NCI-H1092 (cell line): ENCODE measurements around the gene SCPEP1.
A peak's percentile ranks its signal among the peaks of the same experiment; 100 is the strongest.
"Not testable (repeated sequence)": the region's sequence is repeated elsewhere in the genome, so short reads cannot be mapped to it uniquely, and the experiment has no call there.

Experiments
- DNase-seq: peaks from one replicate; lab custom pipeline; 2025; lab: John Stamatoyannopoulos, UW

SCPEP1 gene, protein sequence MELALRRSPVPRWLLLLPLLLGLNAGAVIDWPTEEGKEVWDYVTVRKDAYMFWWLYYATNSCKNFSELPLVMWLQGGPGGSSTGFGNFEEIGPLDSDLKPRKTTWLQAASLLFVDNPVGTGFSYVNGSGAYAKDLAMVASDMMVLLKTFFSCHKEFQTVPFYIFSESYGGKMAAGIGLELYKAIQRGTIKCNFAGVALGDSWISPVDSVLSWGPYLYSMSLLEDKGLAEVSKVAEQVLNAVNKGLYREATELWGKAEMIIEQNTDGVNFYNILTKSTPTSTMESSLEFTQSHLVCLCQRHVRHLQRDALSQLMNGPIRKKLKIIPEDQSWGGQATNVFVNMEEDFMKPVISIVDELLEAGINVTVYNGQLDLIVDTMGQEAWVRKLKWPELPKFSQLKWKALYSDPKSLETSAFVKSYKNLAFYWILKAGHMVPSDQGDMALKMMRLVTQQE

GRCh38 chr17:56977673-56978395 lies at the start of gene SCPEP1:
Gene SCPEP1, plus strand, starts transcription at chr17:56978131. Its CDS starts 29 bp downstream, at chr17:56978160.
- peak; percentile 76 for DNase-seq

GRCh38 chr17:56928586-56928985 lies 49.3 kb upstream of the SCPEP1 start:
- no peak for DNase-seq

- no peak for DNase-seq
Measured at GRCh38 chr17:56929362-56929969, 48.5 kb upstream of the SCPEP1 start.

DNA sequence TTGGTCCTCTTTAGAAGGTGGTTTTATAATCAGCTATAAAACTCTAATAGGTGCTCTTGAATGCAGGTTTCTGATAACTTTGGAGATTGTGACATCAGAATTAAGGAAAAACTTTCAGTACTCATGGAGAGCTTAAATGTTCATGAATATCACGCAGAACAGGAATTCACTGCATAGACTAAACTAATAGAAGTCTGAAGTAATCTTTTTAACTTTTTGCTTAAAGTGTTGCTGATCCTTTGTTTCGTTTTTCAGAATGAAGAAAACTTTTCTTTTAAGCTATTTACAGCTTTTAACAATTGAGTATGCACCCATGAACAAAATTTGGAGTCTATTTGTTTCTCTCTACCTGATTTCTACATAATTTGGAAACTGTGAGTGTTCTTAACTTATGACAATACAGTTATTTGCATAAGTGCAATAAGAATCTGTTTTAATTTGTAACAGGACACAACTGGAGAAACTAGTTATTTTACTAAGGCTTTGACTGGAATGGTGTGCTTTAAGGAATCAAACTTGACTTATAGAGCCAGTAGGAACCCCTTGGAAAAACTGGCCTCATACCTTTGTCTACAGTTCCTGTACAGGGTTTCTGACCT lies 47.1 kb upstream of the SCPEP1 start:
- DNase-seq = no peak

- DNase-seq = no peak
Measured at GRCh38 chr17:56933151-56933745, 44.7 kb upstream of the SCPEP1 start.

- DNase-seq = no peak
Measured at GRCh38 chr17:56933868-56934267, 44.1 kb upstream of the SCPEP1 start.

DNA sequence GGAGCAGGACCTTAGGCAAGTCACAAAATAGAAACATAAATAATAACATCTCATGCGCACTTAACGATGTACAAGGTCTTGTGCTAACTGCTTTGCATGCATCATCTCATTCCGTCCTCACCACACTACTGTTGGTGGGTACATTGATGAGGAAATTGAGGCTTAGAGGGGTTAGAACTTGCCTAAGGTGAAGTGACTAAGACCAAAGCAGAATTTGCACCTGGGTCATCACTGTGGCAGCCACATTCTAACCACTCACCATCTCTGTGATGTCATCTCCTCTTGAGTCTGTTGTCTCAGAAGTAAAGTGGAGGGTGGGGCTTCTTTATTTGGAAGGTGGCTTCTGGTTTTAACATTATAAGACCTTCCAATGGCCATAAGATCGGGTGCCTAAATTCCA lies 43.7 kb upstream of the SCPEP1 start:
- no peak for DNase-seq

- no peak for DNase-seq
Measured at GRCh38 chr17:56935461-56935860, 42.5 kb upstream of the SCPEP1 start.

GRCh38 chr17:56936697-56937322 lies 41.1 kb upstream of the SCPEP1 start:
- no peak for DNase-seq

DNA sequence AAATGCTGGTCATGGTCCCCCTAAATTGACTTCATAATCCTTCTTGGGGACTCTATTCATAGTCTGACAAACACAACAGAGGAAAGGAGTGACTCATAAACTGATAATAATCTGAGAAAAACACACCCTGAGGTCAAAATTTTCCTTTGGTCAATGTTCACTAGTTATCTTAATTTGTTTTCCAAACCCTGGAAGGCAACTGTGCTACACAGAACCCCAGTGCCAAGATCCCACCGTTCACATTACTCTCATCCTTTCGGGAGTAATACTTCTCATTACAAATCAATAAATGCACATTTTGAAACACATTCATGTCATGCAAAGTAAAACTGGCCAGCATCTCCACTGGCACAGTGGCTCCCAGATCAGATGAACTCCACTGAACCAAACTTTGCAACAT lies 40.2 kb upstream of the SCPEP1 start:
- no peak for DNase-seq

GRCh38 chr17:56938206-56938605 lies 39.7 kb upstream of the SCPEP1 start:
- DNase-seq = not testable (repeated sequence)

DNA sequence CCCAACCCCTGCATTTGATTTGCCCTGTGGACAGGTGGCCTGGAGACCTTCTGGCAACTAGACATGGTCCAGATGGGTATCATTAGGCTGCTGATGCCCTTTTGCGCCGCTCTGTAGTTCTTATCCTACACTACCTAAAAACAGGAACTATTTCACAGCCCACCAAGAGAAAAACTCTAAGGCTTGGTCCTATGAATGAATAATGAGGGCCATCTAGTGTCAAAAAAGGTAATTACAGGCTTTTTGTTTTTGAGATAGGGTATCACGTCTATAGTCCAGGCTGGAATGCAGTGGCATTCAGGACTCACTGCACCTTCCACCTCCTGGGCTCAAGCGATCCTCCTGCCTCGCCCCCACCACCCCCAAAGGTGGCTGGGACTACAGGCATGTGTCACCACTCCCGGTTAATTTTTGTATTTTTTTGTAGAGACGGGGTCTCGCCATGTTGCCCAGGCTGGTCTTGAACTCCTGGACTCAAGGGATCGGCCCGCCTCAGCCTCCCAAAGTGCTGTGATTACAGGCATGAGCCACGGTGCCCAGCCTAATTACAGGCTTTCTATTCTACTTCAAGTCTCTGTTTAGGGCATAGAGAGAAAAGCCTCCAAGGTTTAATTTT lies 38.0 kb upstream of the SCPEP1 start:
- peak; percentile 23 for DNase-seq

- DNase-seq = no peak
Measured at GRCh38 chr17:56943505-56944125, 34.3 kb upstream of the SCPEP1 start.

DNA sequence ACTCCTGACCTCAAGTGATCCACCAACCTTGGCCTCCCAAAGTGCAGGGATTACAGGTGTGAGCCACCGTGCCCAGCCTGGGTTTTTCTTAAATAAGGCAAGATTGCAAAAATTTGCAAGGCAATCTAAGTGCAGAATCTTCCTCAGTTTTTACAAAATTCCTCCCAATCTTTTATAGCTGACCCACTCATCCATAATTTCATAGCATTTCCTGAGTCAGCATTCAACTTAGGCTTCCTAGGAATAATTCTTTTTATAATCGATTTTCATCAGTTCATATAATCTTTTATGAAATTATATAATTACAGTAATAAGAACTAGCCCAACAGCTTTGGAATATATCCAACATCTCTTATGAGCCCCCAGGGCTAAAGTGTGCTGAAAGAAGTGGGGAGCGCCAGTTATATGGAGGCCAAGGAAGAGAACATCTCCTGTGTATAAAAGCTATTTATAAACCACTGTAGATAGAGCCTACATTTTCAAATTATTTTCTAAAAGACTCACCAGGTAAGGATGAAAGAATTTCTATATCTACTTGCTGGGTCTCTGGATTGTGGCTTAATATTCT lies 31.9 kb upstream of the SCPEP1 start:
- no peak for DNase-seq

DNA sequence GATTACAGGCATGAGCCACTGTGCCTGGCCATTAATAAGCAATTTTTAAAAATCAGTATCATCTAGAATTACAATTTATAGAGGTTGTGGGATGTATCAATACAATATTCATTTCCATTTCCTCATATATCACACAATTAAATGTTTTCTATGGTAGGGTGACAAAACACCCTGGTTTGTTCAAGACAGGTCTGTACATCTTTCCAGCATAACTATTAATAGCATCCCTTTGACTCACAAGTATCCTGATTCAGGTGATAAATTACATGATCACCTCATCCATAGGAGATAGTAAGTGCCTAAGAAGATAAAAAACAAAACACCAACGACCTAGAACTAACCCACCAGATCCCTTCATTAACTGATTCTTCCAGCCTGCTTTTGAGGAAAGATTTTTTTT lies 30.2 kb upstream of the SCPEP1 start:
- DNase-seq = no peak

GRCh38 chr17:56948491-56948890 lies 29.4 kb upstream of the SCPEP1 start:
- no peak for DNase-seq

DNA sequence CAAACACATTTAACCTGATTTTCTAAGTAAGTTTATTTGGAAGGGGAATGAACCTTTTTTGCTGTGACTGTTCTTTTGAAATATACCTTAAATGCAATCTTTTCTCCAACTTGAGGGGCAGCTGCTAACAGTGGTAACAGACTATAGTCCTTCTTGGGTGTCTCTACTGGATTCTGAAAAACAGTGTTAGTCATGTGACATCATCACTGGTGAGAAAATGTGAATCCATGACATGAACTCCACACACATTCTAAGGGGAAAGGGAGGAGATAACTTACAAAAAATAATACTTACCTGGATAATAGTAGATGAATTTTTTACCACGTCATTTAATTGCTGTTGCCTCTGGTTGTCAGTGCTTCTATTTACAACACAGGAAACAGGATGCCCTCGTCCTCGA lies 28.3 kb upstream of the SCPEP1 start:
- no peak for DNase-seq

DNA sequence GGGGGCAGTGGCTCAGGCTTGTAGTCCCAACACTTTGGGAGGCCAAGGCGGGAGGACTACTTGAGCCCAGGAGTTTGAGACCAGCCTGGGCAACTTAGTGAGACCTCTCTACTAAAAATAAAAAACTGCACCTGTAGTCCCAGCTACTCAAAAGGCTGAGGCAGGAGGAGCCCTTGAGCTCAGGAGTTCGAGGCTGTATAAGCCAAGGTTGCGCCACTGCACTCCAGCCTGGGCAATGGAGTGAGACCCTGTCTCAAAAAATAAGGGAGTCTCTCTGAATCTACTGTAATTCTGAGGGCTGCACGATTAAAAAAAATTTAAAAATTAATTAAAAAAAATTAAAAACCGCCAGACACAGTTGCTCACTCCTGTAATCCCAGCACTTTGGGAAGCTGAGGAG lies 20.9 kb upstream of the SCPEP1 start:
- no peak for DNase-seq

DNA sequence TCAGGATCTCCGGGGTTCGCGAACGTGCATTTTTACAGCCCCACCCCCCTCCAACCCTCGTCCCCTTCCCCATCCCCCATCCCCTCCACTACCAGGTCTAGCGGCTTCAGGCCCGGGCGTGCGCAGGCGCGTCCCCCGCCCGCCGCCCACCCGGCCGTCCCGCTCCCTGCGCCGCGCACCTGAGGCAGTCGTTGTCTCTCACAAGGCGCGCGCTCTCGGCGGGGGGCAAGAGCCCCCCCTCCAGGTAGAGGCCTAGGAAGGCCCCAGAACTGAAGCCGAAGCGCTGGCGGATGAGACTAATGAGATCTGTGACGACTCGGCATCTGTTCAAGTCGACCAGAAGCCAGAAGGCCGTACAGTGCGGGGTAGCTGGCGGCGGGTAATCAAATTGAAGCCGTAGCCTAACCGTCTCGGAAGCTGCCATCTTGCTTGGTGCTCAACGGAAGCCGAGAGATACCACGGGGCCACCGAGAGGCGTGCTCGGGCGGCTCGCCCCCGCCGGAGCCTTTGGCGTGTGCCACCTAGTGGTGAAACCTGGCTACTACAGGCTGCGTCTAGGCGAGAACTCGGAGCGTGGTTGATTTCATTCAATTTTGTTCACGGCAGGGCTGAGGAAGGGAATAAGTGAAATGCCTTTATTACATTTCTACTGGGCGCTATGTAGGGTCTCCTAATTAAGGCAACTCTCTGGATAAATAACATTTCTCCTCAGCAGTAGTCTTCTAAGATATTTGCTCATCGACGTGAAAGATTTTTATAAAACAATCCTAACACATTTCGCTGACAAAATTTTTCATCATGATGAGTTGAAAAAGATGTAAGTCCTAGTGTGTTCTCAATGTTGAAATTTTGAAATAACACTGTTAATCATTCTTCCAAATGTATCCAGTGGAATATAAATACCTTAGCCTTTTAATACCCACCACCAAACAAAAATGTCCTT lies 17.1 kb upstream of the SCPEP1 start, which contains the start of gene COIL:
COIL (minus strand) TSS at position 455 of the 943 bp plus-strand sequence; CDS start at position 424, 31 bp downstream.
- peak; percentile 92 for DNase-seq
